ENCODE measurements around the gene ZNF407. TPM values are rescaled to one million over a fixed set of nuclear protein-coding genes. Genes with fewer than 3 reads are reported as not detected.

The ZNF407 gene
- total and polyA plus RNA-seq, 7 donors: 2.4 to 10.2 (median 7.9) TPM

DNA sequence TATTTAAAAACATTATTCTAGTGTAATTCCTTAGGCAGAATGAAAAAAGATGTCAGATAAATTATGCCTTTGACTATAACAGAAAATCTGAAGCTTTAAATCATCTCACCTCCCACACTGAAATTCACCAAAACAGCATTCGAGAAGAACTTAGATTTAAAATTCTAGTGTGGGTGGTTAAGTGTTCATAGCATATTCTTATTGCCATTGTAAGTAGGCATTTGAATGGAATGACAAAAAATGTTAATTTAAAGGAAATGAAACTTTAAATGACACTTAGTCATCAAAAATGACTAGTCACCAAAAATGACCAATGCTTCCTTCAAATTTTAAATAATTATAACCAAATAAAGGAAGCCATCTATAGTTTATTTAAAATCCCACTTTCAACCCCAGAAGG, 7.0 kb upstream of the ZNF407 start:
- H3K27me3 ChIP-seq (ENCODE audit: insufficient read depth in 3 of 3, low read length in 2 of 3): no peaks in the 10 kb centered on the region
- H3K9me3 ChIP-seq: no peaks in the 10 kb centered on the region
- H3K27ac ChIP-seq: no peak overlapping the region
- TF ChIP-seq, protein P1, sequence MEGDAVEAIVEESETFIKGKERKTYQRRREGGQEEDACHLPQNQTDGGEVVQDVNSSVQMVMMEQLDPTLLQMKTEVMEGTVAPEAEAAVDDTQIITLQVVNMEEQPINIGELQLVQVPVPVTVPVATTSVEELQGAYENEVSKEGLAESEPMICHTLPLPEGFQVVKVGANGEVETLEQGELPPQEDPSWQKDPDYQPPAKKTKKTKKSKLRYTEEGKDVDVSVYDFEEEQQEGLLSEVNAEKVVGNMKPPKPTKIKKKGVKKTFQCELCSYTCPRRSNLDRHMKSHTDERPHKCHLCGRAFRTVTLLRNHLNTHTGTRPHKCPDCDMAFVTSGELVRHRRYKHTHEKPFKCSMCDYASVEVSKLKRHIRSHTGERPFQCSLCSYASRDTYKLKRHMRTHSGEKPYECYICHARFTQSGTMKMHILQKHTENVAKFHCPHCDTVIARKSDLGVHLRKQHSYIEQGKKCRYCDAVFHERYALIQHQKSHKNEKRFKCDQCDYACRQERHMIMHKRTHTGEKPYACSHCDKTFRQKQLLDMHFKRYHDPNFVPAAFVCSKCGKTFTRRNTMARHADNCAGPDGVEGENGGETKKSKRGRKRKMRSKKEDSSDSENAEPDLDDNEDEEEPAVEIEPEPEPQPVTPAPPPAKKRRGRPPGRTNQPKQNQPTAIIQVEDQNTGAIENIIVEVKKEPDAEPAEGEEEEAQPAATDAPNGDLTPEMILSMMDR (IDR thresholded peaks at IDR 0.05): no peak
- WGBS, 3 donors: 79 to 97% (median 81%) methylated on average over 1 of the region's 1 CpG
- H3K4me3 ChIP-seq: no peak overlapping the region
- DNase-seq (no peak), ATAC-seq (no peak)
- intact Hi-C loops (cut with DNase I): loop anchor here (10.0 kb wide), 1 partner anchor 96 kb away; the partner anchor contains the start of gene CNDP2 (in 2 of the 2)
- H3K4me1 ChIP-seq: peaks cover 17% of the 10 kb centered on the region
- H3K36me3 ChIP-seq (ENCODE audit: insufficient read depth in 1 of 2, low read depth in 1 of 2): peaks cover 0 to 26% of the 10 kb centered on the region in 2 donors

DNA sequence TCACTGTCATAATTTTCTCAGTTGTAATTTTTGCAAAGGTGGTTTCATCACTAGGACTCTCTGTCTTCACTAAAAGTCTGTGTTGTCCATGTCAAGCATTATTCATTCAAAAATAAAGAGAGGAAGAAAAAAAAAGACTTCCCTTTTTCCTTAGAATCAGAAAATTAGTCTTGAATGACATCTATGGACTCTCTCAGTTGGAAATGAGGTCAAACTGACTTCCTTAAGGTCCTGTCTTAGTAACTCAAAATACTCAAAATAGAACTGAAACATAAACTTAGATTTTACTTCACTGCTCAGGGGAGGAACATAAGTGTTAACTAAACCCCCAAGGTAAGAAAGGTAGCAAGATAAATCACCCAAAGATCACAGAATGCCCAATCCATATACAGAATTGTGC, 2.2 kb upstream of the ZNF407 start:
- peak overlapping the region; percentile 98 for H3K4me3 ChIP-seq
- intact Hi-C loops (cut with DNase I): loop anchor here (10.0 kb wide), 1 partner anchor 101 kb away; the partner anchor contains the start of gene CNDP2 (in 2 of the 2)
- DNase-seq (no peak), ATAC-seq (no peak)
- peak overlapping the region; percentile 97 for H3K27ac ChIP-seq
- TF ChIP-seq, protein P1 (IDR thresholded peaks at IDR 0.05): no peak
- peaks cover 38% of the 10 kb centered on the region for H3K4me1 ChIP-seq
- H3K36me3 ChIP-seq (ENCODE audit: insufficient read depth in 1 of 2, low read depth in 1 of 2): peaks cover 0 to 26% of the 10 kb centered on the region in 2 donors
- H3K9me3 ChIP-seq: no peaks in the 10 kb centered on the region
- no peaks in the 10 kb centered on the region for H3K27me3 ChIP-seq (ENCODE audit: insufficient read depth in 3 of 3, low read length in 2 of 3)

- ATAC-seq (peak; percentile 66 to 78 (median 68)), DNase-seq (peak; percentile 74 to 83)
- peaks cover 38% of the 10 kb centered on the region for H3K4me1 ChIP-seq
- H3K36me3 ChIP-seq (ENCODE audit: insufficient read depth in 1 of 2, low read depth in 1 of 2): peaks cover 0 to 24% of the 10 kb centered on the region in 2 donors
- no peaks in the 10 kb centered on the region for H3K9me3 ChIP-seq
- TF ChIP-seq, protein P1 (IDR thresholded peaks at IDR 0.05): no peak
- H3K27me3 ChIP-seq (ENCODE audit: insufficient read depth in 3 of 3, low read length in 2 of 3): no peaks in the 10 kb centered on the region
- intact Hi-C loops (cut with DNase I): loop anchor here (10.0 kb wide), 1 partner anchor 102 kb away; the partner anchor contains the start of gene CNDP2 (in 2 of the 2)
- H3K4me3 ChIP-seq: peak overlapping the region; percentile 98
- peak overlapping the region; percentile 97 for H3K27ac ChIP-seq
- WGBS, 3 donors: 0 to 1% (median 1%) methylated on average over 41 of the region's 41 CpGs
Observed at GRCh38 chr18:74597034-74597661, 522 bp upstream of the ZNF407 start.

GRCh38 chr18:74598350-74599001, 806 bp downstream of the ZNF407 start:
- Histone ChIP-seq H3K36me3 (ENCODE audit: insufficient read depth in 1 of 2, low read depth in 1 of 2) (peaks cover 0 to 11% of the 10 kb centered on the region in 2 donors), H3K27ac (peak overlapping the region; percentile 97), H3K27me3 (ENCODE audit: insufficient read depth in 3 of 3, low read length in 2 of 3) (no peaks in the 10 kb centered on the region), H3K4me3 (peak overlapping the region; percentile 98), H3K4me1 (peaks cover 38% of the 10 kb centered on the region), H3K9me3 (no peaks in the 10 kb centered on the region)
- WGBS, 3 donors: 0 to 1% (median 0%) methylated on average over 39 to 44 of the region's 44 CpGs
- TF ChIP-seq, protein P1 (IDR thresholded peaks at IDR 0.05): peak; percentile 8
- intact Hi-C loops (cut with DNase I): loop anchor here (10.0 kb wide), 1 partner anchor 104 kb away; the partner anchor contains the start of gene CNDP2 (in 2 of the 2)
- DNase-seq: peak; percentile 60 to 78
- ATAC-seq: peak; percentile 60 to 63 (median 61)

All from psoas muscle (tissue), 8 donors.